HepG2 (cell line): ENCODE results near the gene PRSS12. TPM values are rescaled to one million over a fixed set of nuclear protein-coding genes. Genes with fewer than 3 reads are reported as not detected.
A peak's percentile ranks its signal among the peaks of the same experiment; 100 is the strongest.

Experiments used
- ATAC-seq: fragments of 200-7000 bp; cut with Tn5 transposase; 3 replicates; pipeline ENCODE4 v1.9.1; 2020; ENCODE audit warnings: mild to moderate bottlenecking, moderate library complexity
- BruUV-seq: library from RNA; stranded (reverse); fragments of 400-500 nt; replicated peaks from 2 replicates; lab custom pipeline; 2021; lab: Mats Ljungman, UMichigan
- CTCF ChIA-PET: fragments of 300-600 bp; formaldehyde crosslinking; extraction: SDS; loops from one replicate; lab custom pipeline; 2021; ENCODE audit warnings: low total read pairs, inconsistent platforms, low intra/inter-chr PET ratio; lab: Yijun Ruan, JAX
- POLR2A ChIA-PET: fragments of 350-600 bp; sonication (Branson Sonifier 250); formaldehyde crosslinking; loops from one replicate; lab custom pipeline; 2020; ENCODE audit warnings: antibody characterized with exemption, inconsistent platforms; lab: Yijun Ruan, JAX
- DNase-seq: peaks from one replicate; pipeline ENCODE4 v3.0.0-alpha.2; 2015; ENCODE audit warnings: low spot score
- FAIRE-seq: peaks from 3 replicates; lab custom pipeline; 2011; peaks lifted over from hg19 to GRCh38; lab: Jason Lieb, UNC
- H2AFZ ChIP-seq: one replicate; pipeline ENCODE4 v1.6.1; 2011; ENCODE audit warnings: low read length, inconsistent platforms
- H3K27ac ChIP-seq: fragments of 300-600 bp; 3 replicates; pipeline ENCODE4 v1.8.0; 2011; ENCODE audit warnings: mixed run types, mild to moderate bottlenecking, mixed read lengths, low read length, inconsistent platforms; ENCODE audit not compliant: insufficient read depth; ENCODE audit errors: extremely low read length
- H3K27me3 ChIP-seq, 2 experiments: fragments of 200-600 bp in 1 of 2; 2 replicates in 1 of 2; 3 replicates in 1 of 2; pipeline versions ENCODE4 v1.6.0 to v1.8.0; 2011; ENCODE audit warnings: low read length in 2 of 2, mild to moderate bottlenecking in 2 of 2, moderate library complexity in 2 of 2, inconsistent platforms in 1 of 2; ENCODE audit not compliant: insufficient read depth in 2 of 2, control insufficient read depth in 1 of 2
- H3K36me3 ChIP-seq, 2 experiments: fragments of 200-600 bp in 1 of 2; replicated peaks in 1 of 2; 2 replicates in 1 of 2; 3 replicates in 1 of 2; pipeline versions ENCODE4 v1.5.1 to v1.8.0; 2011; ENCODE audit warnings: low read length in 2 of 2, inconsistent platforms in 1 of 2; ENCODE audit not compliant: insufficient read depth in 2 of 2, control insufficient read depth in 1 of 2
- H3K4me1 ChIP-seq: 2 replicates; pipeline ENCODE4 v1.5.1; 2012; ENCODE audit warnings: low read length, inconsistent platforms; ENCODE audit not compliant: insufficient read depth
- H3K4me2 ChIP-seq: 2 replicates; pipeline ENCODE4 v1.6.0; 2011; ENCODE audit warnings: low read depth, low read length, inconsistent platforms
- H3K4me3 ChIP-seq, 3 experiments: fragments of 200-600 bp in 1 of 3; sonication (generic), shearing (Covaris generic) in 1 of 3; replicated peaks in 1 of 3; 2 replicates each; pipeline ENCODE4 v1.5.1; 2011 to 2016; ENCODE audit warnings: low read length in 3 of 3, inconsistent platforms in 2 of 3, low read depth in 2 of 3, mild to moderate bottlenecking in 2 of 3, control low read depth in 1 of 3, mixed read lengths in 1 of 3; ENCODE audit not compliant: insufficient read depth in 1 of 3
- H3K79me2 ChIP-seq: one replicate; pipeline ENCODE4 v1.6.1; 2011; ENCODE audit warnings: low read length, inconsistent platforms; ENCODE audit not compliant: insufficient read depth
- H3K9ac ChIP-seq: 2 replicates; pipeline ENCODE4 v1.6.0; 2011; ENCODE audit warnings: mild to moderate bottlenecking, low read depth, low read length, inconsistent platforms; ENCODE audit not compliant: insufficient read depth
- H3K9me3 ChIP-seq: 2 replicates; pipeline ENCODE4 v1.5.1; 2012; ENCODE audit warnings: mild to moderate bottlenecking, low read length
- H4K20me1 ChIP-seq: 2 replicates; pipeline ENCODE4 v1.6.0; 2011; ENCODE audit warnings: inconsistent platforms, mild to moderate bottlenecking, low read length, moderate library complexity; ENCODE audit not compliant: insufficient read depth
- ATF7 ChIP-seq, 2 experiments: fragments of 450-650 bp in 1 of 2; sonication (generic) in 1 of 2; formaldehyde crosslinking in 1 of 2; IDR thresholded peaks; 2 replicates each; pipeline versions ENCODE4 v1.4.0 to v1.6.1; 2016 to 2020; ENCODE audit warnings: antibody characterized with exemption in 1 of 2, mild to moderate bottlenecking in 1 of 2, missing genetic modification reagents in 1 of 2
- CREB1 ChIP-seq, 2 experiments: fragments of 450-650 bp in 1 of 2; IDR thresholded peaks; 2 replicates each; pipeline ENCODE4 v1.6.1; 2016 to 2017; ENCODE audit warnings: control low read depth in 1 of 2, mild to moderate bottlenecking in 1 of 2, missing compliant biosample characterization in 1 of 2, missing genetic modification characterization in 1 of 2
- E2F2 ChIP-seq: sonication (generic); formaldehyde crosslinking; IDR thresholded peaks from 2 replicates; pipeline ENCODE4 v1.4.0; 2020; ENCODE audit warnings: missing genetic modification reagents, borderline replicate concordance
- MAFF ChIP-seq: IDR thresholded peaks from 2 replicates; pipeline ENCODE4 v1.6.1; 2011; ENCODE audit warnings: low read depth, low read length, improper control_type of control experiment
- MAFK ChIP-seq, 2 experiments: IDR thresholded peaks in 1 of 2; conservative IDR thresholded peaks in 1 of 2; 2 replicates each; pipeline ENCODE4 v1.6.1; 2011; ENCODE audit warnings: improper control_type of control experiment in 2 of 2, low read length in 2 of 2
- MTA1 ChIP-seq: sonication (generic); formaldehyde crosslinking; IDR thresholded peaks from 2 replicates; pipeline ENCODE4 v1.4.0; 2020; ENCODE audit warnings: missing genetic modification reagents, mild to moderate bottlenecking, borderline replicate concordance
- ZNF350 ChIP-seq: sonication (generic); formaldehyde crosslinking; IDR thresholded peaks from 2 replicates; pipeline ENCODE4 v1.4.0; 2020; ENCODE audit warnings: mild to moderate bottlenecking, low read depth, missing genetic modification reagents, borderline replicate concordance
- WGBS: methylation state at CpG from one replicate; pipeline ENCODE4 v1.1.6; 2017; ENCODE audit warnings: low lambda C conversion rate; 5-methylcytosine and 5-hydroxymethylcytosine counted together
- in situ Hi-C: cut with HindIII; loops from 2 replicates; pipeline ENCODE4 v1.10.0; 2017; ENCODE audit warnings: low pct_unique_long_range_greater_than_20kb; ENCODE audit not compliant: extremely low pct_ligation_motif_present
- intact Hi-C: fragments of 100-400 bp; cut with micrococcal nuclease; formaldehyde crosslinking; loops from one replicate; pipeline ENCODE4 v1.10.0; 2022; ENCODE audit not compliant: unreplicated experiment
- polyA plus RNA-seq, 8 experiments: library from polyadenylated mRNA; depleted of rRNA in 3 of 8; stranded (reverse) in 7 of 8; unstranded in 1 of 8; fragments of >200 nt; fragmentation: Illumina TruSeq in 4 of 8; extraction: Trizol in 4 of 8; gene quantifications; 2 replicates each; pipeline versions ENCODE4 v1.2.1 to v1.2.3, GENCODE V29; 2011 to 2016; ENCODE audit warnings: low read depth in 4 of 8, missing spikeins in 1 of 8, mixed read lengths in 1 of 8; ENCODE audit not compliant: insufficient read depth in 1 of 8
- total RNA-seq, 5 experiments: library from RNA; depleted of rRNA; stranded (reverse); fragments of >200 nt; fragmentation: Illumina TruSeq; extraction: Trizol; gene quantifications; 2 replicates each; pipeline ENCODE4 v1.2.3, GENCODE V29; 2016; ENCODE audit warnings: low read depth in 1 of 5

The PRSS12 gene
- total and polyA plus RNA-seq, 2 of the 13 experiments (the other 11 are each of a cell fraction or from before 2014, with no cell fraction given): 0.02 TPM; not detected in 1

GRCh38 chr4:118314221-118314620 lies 38.6 kb downstream of the PRSS12 start:
- H3K79me2 ChIP-seq: no peaks in the 10 kb centered on the region
- ChIA-PET CTCF (no interaction called here), POLR2A (no interaction called here)
- H3K4me1 ChIP-seq: no peaks in the 10 kb centered on the region
- no peak overlapping the region for H3K27ac ChIP-seq
- H3K27me3 ChIP-seq: no peaks in the 10 kb centered on the region
- H3K9me3 ChIP-seq: no peaks in the 10 kb centered on the region
- intact Hi-C loops: no loop called here
- H2AFZ ChIP-seq: no peak overlapping the region
- no peaks in the 10 kb centered on the region for H4K20me1 ChIP-seq
- no peak overlapping the region for H3K4me2 ChIP-seq
- ATAC-seq (no peak), DNase-seq (no peak), FAIRE-seq (no peak)
- H3K9ac ChIP-seq: no peak overlapping the region
- in situ Hi-C loops: no loop called here
- BruUV-seq: no TSS peak
- TF ChIP-seq MTA1 (CRISPR knock-in tag) (no peak), MAFK (conservative IDR thresholded peaks at IDR 0.05 in 1 of 2, IDR thresholded peaks at IDR 0.05 in 1 of 2; ENCODE audit: low read length in 2 of 2) (peak; percentile 64 to 85), ZNF350 (CRISPR knock-in tag) (no peak), MAFF (peak; percentile 68; the same call in 1 of the 2 replicates)
- no peak overlapping the region for H3K4me3 ChIP-seq
- no peaks in the 10 kb centered on the region for H3K36me3 ChIP-seq
- WGBS: 2% methylated on average over 2 of the region's 2 CpGs

GRCh38 chr4:118313098-118313497 lies 39.7 kb downstream of the PRSS12 start:
- H3K9me3 ChIP-seq: no peaks in the 10 kb centered on the region
- intact Hi-C loops (no loop called here), in situ Hi-C loops (no loop called here)
- no TSS peak for BruUV-seq
- H3K79me2 ChIP-seq: no peaks in the 10 kb centered on the region
- H3K4me1 ChIP-seq: no peaks in the 10 kb centered on the region
- no peaks in the 10 kb centered on the region for H3K27me3 ChIP-seq
- no peaks in the 10 kb centered on the region for H4K20me1 ChIP-seq
- TF ChIP-seq CREB1 (IDR thresholded peaks at IDR 0.05) (peak; percentile 88), CREB1 (CRISPR knock-in tag; IDR thresholded peaks at IDR 0.05) (no peak), ATF7 (IDR thresholded peaks at IDR 0.05) (peak; percentile 82), ATF7 (CRISPR knock-in tag; IDR thresholded peaks at IDR 0.05) (no peak), E2F2 (CRISPR knock-in tag) (no peak)
- WGBS: 20% methylated on average over 2 of the region's 6 CpGs
- H3K4me3 ChIP-seq: no peak overlapping the region
- DNase-seq (no peak), ATAC-seq (no peak), FAIRE-seq (no peak)
- no peak overlapping the region for H3K27ac ChIP-seq
- no peak overlapping the region for H3K9ac ChIP-seq
- ChIA-PET CTCF (no interaction called here), POLR2A (no interaction called here)
- no peaks in the 10 kb centered on the region for H3K36me3 ChIP-seq
- no peak overlapping the region for H2AFZ ChIP-seq
- H3K4me2 ChIP-seq: no peak overlapping the region
